ENCODE data around the gene ATP11B.

The ATP11B gene

DNA sequence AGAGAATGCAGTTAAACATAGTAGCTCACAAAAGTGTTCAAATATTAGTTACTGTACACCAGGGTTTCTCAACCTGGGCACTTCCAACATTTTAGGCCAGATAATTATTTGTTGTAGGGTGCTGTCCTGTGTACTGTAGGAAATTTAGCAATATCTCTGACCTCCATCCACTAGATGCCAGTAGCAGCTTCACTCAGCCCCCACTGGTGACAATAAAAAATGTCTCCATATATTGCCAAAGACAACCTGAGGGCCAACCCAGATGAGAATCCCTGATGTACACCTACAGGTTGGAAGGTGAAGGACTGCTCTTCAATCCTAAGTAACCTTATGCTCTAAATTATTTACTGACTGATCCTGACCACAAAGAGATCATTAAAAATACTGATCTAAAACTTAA lies 154.6 kb downstream of the ATP11B start:
- H3K27ac ChIP-seq, result no peak overlapping the region

DNA sequence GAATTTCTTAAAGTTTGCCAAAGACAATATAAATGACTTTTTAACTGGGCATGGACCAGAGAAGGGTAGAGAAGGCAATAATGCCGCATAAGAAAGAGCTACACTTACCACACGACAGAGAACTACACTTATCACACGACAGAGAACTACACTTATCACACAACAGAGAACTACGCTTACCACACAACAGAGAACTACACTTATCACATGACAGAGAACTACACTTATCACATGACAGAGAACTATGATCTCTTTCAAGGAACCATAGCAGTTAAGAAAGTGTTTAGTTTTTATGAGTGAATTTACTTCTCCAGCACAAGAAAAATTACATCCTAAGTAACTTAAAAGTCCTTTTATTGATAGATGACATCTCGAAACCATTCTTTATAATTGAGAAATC lies 155.0 kb downstream of the ATP11B start:
- H3K27ac ChIP-seq, result no peak overlapping the region
- TF ChIP-seq, protein P1, sequence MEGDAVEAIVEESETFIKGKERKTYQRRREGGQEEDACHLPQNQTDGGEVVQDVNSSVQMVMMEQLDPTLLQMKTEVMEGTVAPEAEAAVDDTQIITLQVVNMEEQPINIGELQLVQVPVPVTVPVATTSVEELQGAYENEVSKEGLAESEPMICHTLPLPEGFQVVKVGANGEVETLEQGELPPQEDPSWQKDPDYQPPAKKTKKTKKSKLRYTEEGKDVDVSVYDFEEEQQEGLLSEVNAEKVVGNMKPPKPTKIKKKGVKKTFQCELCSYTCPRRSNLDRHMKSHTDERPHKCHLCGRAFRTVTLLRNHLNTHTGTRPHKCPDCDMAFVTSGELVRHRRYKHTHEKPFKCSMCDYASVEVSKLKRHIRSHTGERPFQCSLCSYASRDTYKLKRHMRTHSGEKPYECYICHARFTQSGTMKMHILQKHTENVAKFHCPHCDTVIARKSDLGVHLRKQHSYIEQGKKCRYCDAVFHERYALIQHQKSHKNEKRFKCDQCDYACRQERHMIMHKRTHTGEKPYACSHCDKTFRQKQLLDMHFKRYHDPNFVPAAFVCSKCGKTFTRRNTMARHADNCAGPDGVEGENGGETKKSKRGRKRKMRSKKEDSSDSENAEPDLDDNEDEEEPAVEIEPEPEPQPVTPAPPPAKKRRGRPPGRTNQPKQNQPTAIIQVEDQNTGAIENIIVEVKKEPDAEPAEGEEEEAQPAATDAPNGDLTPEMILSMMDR (conservative IDR thresholded peaks at IDR 0.05), result no peak; the same call in 1 of the 2 replicates

More for the DNA sequence above, 154.6 kb downstream of the ATP11B start:
- TF ChIP-seq, protein P1 (conservative IDR thresholded peaks at IDR 0.05), result peak; percentile 23

DNA sequence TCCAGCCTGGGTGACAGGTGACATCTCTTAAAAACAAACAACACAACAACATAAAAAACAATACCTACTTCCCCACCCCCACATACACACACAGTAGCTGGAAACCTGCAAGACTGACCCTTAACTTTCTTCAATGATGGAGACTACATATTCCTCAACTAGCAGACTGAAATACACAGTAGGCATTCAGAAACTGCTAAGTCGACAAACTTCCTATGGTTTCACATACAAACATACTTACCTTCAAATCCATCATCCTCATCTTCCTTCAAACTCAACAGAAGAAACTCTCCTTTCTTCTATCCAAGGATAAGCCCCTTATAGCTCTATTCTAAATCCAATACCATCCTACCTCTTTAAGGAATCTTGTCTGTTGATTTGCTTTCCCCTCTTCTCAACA lies 156.4 kb downstream of the ATP11B start:
- TF ChIP-seq, protein P1 (conservative IDR thresholded peaks at IDR 0.05), result no peak
- H3K27ac ChIP-seq, result no peak overlapping the region

GRCh38 chr3:182954553-182955235 lies 161.4 kb downstream of the ATP11B start:
- H3K27ac ChIP-seq, result no peak overlapping the region
- TF ChIP-seq, protein P1 (conservative IDR thresholded peaks at IDR 0.05), result no peak

DNA sequence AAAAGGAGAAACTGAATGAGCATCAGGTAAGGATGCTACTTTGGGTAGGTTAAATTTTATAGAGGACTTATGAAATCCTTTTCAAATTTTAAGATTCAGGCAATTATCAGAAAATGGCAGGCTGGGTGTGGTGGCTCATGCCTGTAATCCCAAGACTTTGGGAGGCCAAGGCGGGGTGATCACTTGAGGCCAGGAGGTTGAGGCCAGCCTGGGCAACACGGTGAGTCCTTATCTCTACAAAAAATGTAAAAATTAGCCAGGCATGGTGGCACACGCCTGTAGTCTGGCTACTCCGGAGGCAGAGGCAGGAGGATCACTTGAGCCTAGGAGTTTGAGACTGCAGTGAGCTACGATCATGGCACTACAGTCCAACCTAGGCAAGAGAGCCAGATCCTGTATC lies 163.9 kb downstream of the ATP11B start:
- TF ChIP-seq, protein P1 (conservative IDR thresholded peaks at IDR 0.05), result no peak

GRCh38 chr3:182957676-182958266 lies 164.5 kb downstream of the ATP11B start:
- H3K27ac ChIP-seq, result no peak overlapping the region
- TF ChIP-seq, protein P1 (conservative IDR thresholded peaks at IDR 0.05), result no peak

More for the DNA sequence above, 163.9 kb downstream of the ATP11B start:
- H3K27ac ChIP-seq, result no peak overlapping the region

DNA sequence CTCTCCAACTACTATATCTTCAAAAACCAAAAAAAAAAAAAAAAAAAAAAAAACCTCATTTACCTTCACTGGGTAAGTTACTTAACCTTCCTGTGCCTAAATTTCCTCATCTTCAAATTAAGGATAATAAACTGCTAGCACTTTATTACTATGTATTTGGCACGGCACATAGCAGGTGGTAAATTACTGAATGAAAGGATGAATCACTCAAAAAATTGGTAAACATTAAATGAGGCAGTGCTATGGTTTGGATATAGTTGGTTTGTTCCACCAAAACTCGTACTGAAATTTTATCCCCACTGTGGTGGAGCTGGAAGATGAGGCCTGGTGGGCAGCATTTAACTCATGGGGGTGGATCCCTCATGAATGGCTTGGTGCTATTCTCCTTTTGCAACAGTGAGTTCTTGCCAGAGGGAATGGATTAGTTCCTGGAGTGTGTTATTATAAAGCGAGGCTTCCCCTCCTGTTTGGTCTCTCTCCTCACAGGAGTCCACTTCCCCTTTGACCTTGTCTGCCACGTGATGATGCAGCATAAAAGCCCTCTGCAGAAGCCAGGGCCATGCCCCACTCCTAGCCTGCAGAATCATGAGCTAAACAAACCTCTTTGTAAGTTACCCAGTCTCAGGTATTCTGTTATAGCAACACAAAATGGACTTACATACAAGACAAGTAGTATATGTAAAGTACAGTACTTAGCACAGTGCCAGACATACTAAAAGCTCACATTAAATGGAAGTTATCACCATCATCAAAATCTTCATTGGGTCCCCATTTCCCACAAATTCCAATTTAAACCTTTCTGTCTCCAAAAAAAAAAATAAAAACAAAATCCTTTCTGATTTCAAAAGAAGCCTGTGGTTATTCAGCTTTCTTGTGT lies 166.4 kb downstream of the ATP11B start:
- no peak overlapping the region for H3K27ac ChIP-seq
- TF ChIP-seq, protein P1 (conservative IDR thresholded peaks at IDR 0.05), result no peak
